ENCODE results near the gene KIR3DL1.
"Not testable (repeated sequence)": the region's sequence is repeated elsewhere in the genome, so short reads cannot be mapped to it uniquely, and the experiment has no call there.

Gene KIR3DL1

GRCh38 chr19:54816251-54816650 lies at the start of gene KIR3DL1:
Gene KIR3DL1 (plus strand): TSS chr19:54816468.
- not testable (repeated sequence) for DNase-seq

- not testable (repeated sequence) for DNase-seq
These were observed 46.6 kb upstream of the KIR3DL1 start, which contains the start of gene KIR2DL1 for GRCh38 chr19:54769646-54770045. Gene KIR2DL1 (plus strand): TSS chr19:54769793. CDS start chr19:54769851, 58 bp downstream.

- not testable (repeated sequence) for DNase-seq
These were observed 45.8 kb upstream of the KIR3DL1 start for GRCh38 chr19:54770511-54770910.

GRCh38 chr19:54771018-54771960 lies 45.0 kb upstream of the KIR3DL1 start:
- not testable (repeated sequence) for DNase-seq

- DNase-seq, result not testable (repeated sequence)
These were observed 43.6 kb upstream of the KIR3DL1 start for GRCh38 chr19:54772666-54773065.

GRCh38 chr19:54775095-54775815 lies 41.0 kb upstream of the KIR3DL1 start:
- not testable (repeated sequence) for DNase-seq

- DNase-seq, result not testable (repeated sequence)
These were observed 40.4 kb upstream of the KIR3DL1 start for GRCh38 chr19:54775830-54776229.

- not testable (repeated sequence) for DNase-seq
These were observed 38.4 kb upstream of the KIR3DL1 start for GRCh38 chr19:54777851-54778250.

GRCh38 chr19:54778896-54779295 lies 37.4 kb upstream of the KIR3DL1 start:
- not testable (repeated sequence) for DNase-seq

GRCh38 chr19:54782916-54783315 lies 33.4 kb upstream of the KIR3DL1 start:
- not testable (repeated sequence) for DNase-seq

GRCh38 chr19:54786091-54786723 lies 30.1 kb upstream of the KIR3DL1 start:
- not testable (repeated sequence) for DNase-seq

- DNase-seq, result not testable (repeated sequence)
These were observed 28.1 kb upstream of the KIR3DL1 start for GRCh38 chr19:54788154-54788553.

GRCh38 chr19:54790711-54791110 lies 25.6 kb upstream of the KIR3DL1 start:
- no peak for DNase-seq

- DNase-seq, result no peak
These were observed 24.8 kb upstream of the KIR3DL1 start for GRCh38 chr19:54791476-54791875.

- DNase-seq, result no peak
These were observed 23.5 kb upstream of the KIR3DL1 start for GRCh38 chr19:54792814-54793213.

GRCh38 chr19:54795758-54796157 lies 20.5 kb upstream of the KIR3DL1 start:
- no peak for DNase-seq

GRCh38 chr19:54803410-54803809 lies 12.9 kb upstream of the KIR3DL1 start, which contains the start of gene KIR2DL4:
Gene KIR2DL4 (plus strand): TSS chr19:54803610. CDS start chr19:54803652, 42 bp downstream.
- DNase-seq, result no peak

GRCh38 chr19:54804101-54804500 lies 12.2 kb upstream of the KIR3DL1 start:
- no peak for DNase-seq

GRCh38 chr19:54804571-54804970 lies 11.7 kb upstream of the KIR3DL1 start:
- no peak for DNase-seq

- no peak for DNase-seq
These were observed 10.4 kb upstream of the KIR3DL1 start for GRCh38 chr19:54805665-54806515.

GRCh38 chr19:54806516-54806838 lies 9.8 kb upstream of the KIR3DL1 start:
- DNase-seq, result no peak

- DNase-seq, result not testable (repeated sequence)
These were observed 1.7 kb upstream of the KIR3DL1 start for GRCh38 chr19:54814571-54814970.
